Endothelial cell (in vitro differentiated cells): ENCODE data around the gene SH3TC1. TPM values are rescaled to one million over a fixed set of nuclear protein-coding genes. Genes with fewer than 3 reads are reported as not detected.

Experiments used
- DNase-seq: peaks from one replicate; pipeline ENCODE4 v3.0.0; 2021; ENCODE audit warnings: low spot score
- H3K27ac Mint-ChIP-seq: one replicate; pipeline ENCODE4 v1.8.0; 2021; ENCODE audit warnings: mixed read lengths, inconsistent platforms; ENCODE audit not compliant: unreplicated experiment
- H3K27me3 Mint-ChIP-seq: one replicate; pipeline ENCODE4 v1.8.0; 2021; ENCODE audit warnings: mild to moderate bottlenecking, moderate library complexity, mixed read lengths, inconsistent platforms; ENCODE audit not compliant: unreplicated experiment
- H3K36me3 Mint-ChIP-seq: one replicate; pipeline ENCODE4 v1.8.0; 2021; ENCODE audit warnings: mild to moderate bottlenecking, low read depth, mixed read lengths, inconsistent platforms; ENCODE audit not compliant: unreplicated experiment
- H3K4me1 Mint-ChIP-seq: one replicate; pipeline ENCODE4 v1.8.0; 2021; ENCODE audit warnings: mild to moderate bottlenecking, mixed read lengths, inconsistent platforms; ENCODE audit not compliant: unreplicated experiment
- H3K4me3 Mint-ChIP-seq: one replicate; pipeline ENCODE4 v1.8.0; 2021; ENCODE audit warnings: mild to moderate bottlenecking, mixed read lengths, inconsistent platforms; ENCODE audit not compliant: unreplicated experiment
- H3K9me3 Mint-ChIP-seq: one replicate; pipeline ENCODE4 v1.8.0; 2021; ENCODE audit warnings: mixed read lengths, inconsistent platforms; ENCODE audit not compliant: unreplicated experiment
- CTCF ChIP-seq: fragments of 200-600 bp; sonication (generic); IDR thresholded peaks from one replicate; pipeline ENCODE4 v1.5.0; 2021; ENCODE audit warnings: antibody characterized with exemption; ENCODE audit not compliant: unreplicated experiment
- total RNA-seq: library from RNA; stranded (reverse); fragmentation: NEBNext Ultra II Directional; extraction: Animal tissue kit (Norgen Biotek cat#: 25700); gene quantifications from one replicate; pipeline ENCODE4 v1.2.1, GENCODE V29; 2021; ENCODE audit not compliant: unreplicated experiment

Gene SH3TC1
- total RNA-seq, 1 donor from 2014 or later = 114 TPM

DNA sequence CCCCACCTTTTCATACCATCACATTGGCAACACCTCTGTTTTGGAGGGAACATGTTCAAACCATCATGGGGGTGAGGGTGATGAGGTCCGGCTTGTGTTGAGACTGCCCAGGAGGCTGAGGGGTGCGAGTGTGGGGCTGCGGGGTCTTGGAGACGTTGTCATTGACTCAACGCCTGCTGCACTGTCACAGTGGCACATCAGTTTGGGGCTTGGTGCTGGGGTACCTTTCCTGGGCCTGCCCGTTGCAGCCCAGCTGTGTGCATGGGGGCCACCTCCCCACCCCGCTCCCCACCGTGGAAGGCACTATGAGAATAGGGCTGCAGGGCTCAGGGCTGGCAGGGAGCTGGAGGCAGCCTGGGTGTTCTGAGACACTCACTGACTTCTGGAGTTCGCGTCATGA lies 72.7 kb downstream of the SH3TC1 start:
- no peak overlapping the region for H3K4me3 Mint-ChIP-seq
- peaks cover 6% of the 10 kb centered on the region for H3K4me1 Mint-ChIP-seq
- peaks cover 4% of the 10 kb centered on the region for H3K36me3 Mint-ChIP-seq
- H3K27ac Mint-ChIP-seq = no peak overlapping the region
- peaks cover 38% of the 10 kb centered on the region for H3K27me3 Mint-ChIP-seq
- DNase-seq = no peak
- TF ChIP-seq CTCF = no peak
- no peaks in the 10 kb centered on the region for H3K9me3 Mint-ChIP-seq

- no peak for TF ChIP-seq CTCF
- peaks cover 4% of the 10 kb centered on the region for H3K36me3 Mint-ChIP-seq
- H3K27me3 Mint-ChIP-seq = peaks cover 38% of the 10 kb centered on the region
- H3K4me3 Mint-ChIP-seq = no peak overlapping the region
- no peaks in the 10 kb centered on the region for H3K9me3 Mint-ChIP-seq
- H3K4me1 Mint-ChIP-seq = peaks cover 5% of the 10 kb centered on the region
- H3K27ac Mint-ChIP-seq = no peak overlapping the region
- no peak for DNase-seq
Observed at GRCh38 chr4:8272472-8273428, 73.7 kb downstream of the SH3TC1 start.

GRCh38 chr4:8273450-8273849 lies 74.4 kb downstream of the SH3TC1 start:
- DNase-seq = no peak
- H3K4me1 Mint-ChIP-seq = peaks cover 5% of the 10 kb centered on the region
- H3K27ac Mint-ChIP-seq = no peak overlapping the region
- no peak overlapping the region for H3K4me3 Mint-ChIP-seq
- no peaks in the 10 kb centered on the region for H3K9me3 Mint-ChIP-seq
- H3K36me3 Mint-ChIP-seq = peaks cover 4% of the 10 kb centered on the region
- H3K27me3 Mint-ChIP-seq = peaks cover 35% of the 10 kb centered on the region
- no peak for TF ChIP-seq CTCF

GRCh38 chr4:8274066-8274652 lies 75.1 kb downstream of the SH3TC1 start:
- Mint-ChIP-seq H3K27me3 (peaks cover 28% of the 10 kb centered on the region), H3K4me1 (peaks cover 5% of the 10 kb centered on the region), H3K9me3 (no peaks in the 10 kb centered on the region), H3K36me3 (no peaks in the 10 kb centered on the region), H3K27ac (no peak overlapping the region), H3K4me3 (no peak overlapping the region)
- no peak for TF ChIP-seq CTCF
- DNase-seq = no peak
